ENCODE results near the gene CYP2A7.
A peak's percentile ranks its signal among the peaks of the same experiment; 100 is the strongest.
"Not testable (repeated sequence)": the region's sequence is repeated elsewhere in the genome, so short reads cannot be mapped to it uniquely, and the experiment has no call there.

Gene CYP2A7, protein sequence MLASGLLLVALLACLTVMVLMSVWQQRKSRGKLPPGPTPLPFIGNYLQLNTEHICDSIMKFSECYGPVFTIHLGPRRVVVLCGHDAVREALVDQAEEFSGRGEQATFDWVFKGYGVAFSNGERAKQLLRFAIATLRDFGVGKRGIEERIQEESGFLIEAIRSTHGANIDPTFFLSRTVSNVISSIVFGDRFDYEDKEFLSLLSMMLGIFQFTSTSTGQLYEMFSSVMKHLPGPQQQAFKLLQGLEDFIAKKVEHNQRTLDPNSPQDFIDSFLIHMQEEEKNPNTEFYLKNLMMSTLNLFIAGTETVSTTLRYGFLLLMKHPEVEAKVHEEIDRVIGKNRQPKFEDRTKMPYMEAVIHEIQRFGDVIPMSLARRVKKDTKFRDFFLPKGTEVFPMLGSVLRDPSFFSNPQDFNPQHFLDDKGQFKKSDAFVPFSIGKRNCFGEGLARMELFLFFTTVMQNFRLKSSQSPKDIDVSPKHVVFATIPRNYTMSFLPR

DNA sequence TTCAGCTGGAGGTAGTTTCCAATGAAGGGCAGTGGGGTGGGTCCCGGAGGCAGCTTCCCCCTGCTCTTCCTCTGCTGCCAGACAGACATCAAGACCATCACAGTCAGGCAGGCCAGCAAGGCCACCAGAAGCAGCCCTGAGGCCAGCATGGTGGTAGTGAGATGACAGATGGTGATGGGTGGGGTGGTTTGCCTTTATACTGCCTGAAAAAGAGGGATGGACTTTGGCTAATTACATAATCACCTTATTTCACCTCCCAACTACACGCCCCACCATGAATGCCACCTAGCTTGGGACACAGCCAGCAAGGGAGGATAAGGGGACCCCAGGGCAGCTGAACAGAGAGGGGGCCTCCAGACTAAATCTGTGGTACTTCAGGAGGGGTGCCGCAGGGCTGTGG, at the start of gene CYP2A7:
TSS of gene CYP2A7 (minus strand) at position 170 of the 400 bp plus-strand sequence. CDS start at position 149, 21 bp downstream.
- not testable (repeated sequence) for DNase-seq

DNA sequence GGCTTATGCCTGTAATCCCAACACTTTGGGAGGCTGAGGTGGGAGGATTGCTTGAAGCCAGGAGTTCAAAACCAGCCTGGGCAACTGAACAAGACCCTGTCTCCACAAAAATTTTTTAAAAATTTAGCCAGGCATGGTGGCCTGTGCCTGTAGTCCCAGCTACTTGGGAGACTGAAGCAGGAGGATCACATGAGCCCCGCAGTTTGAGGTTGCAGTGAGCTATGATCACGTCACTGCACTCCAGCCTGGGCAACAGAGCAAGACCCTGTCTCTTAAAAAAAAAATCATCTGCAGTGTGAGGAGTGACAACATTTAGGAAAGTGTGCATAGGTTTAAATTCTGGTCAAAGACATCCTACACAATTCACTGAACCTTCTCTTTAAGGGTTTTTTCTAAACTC, 48.8 kb upstream of the CYP2A7 start:
- DNase-seq, result not testable (repeated sequence)

DNA sequence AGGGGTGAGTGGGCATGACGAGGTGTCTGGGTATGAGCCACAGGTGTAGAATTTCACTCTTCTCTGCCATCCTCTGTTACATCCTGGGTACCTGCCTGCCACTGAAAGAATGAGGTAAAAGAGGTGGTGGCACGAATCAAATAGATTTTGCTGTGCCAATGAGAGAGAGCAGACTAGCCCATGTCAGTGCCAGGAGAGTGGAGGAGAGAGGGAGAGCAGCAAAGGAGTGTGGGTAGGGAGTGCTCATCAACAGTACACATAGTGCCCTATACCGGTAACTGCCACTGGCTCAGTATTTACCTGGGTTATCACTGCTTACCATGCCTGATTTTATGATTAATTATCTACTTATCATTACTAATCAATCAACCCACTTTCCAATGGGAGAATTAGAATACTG, 47.9 kb upstream of the CYP2A7 start:
- DNase-seq, result not testable (repeated sequence)

DNA sequence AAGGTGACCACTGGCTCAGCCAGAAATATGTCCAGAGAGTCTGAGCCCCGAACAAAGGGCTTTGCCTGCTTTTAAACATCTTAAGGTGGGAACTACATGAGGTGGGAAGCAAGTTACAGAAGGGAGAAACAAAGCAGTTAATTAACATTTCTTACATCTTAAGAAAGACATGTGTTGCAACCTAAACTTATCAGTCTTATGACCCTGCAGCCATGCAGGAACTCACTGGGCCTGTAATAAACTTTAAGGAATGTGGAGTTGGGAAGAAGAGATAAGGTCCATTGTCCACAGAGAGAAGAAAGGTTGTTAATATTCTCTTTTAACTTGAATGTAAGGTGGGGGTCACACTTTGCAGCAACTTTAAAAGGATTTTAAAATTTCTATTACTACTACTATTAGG, 46.8 kb upstream of the CYP2A7 start:
- DNase-seq, result no peak

DNA sequence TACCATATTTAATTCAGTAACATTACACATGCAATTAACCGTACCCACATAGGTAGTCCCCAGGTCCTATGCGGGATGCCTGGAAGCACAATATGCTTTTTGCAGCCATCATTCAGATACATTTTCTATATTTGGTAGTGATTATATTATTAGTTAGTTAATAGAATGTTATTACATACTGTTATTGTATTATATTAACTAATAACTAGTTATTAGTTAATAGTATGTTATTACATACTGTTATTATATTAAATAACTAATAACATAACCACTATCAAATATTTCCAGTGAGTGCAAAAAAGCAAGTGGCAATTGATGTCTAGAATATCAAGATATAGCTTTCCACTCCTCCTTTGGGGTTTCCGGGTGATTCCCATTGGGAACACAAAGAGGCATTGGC, 45.5 kb upstream of the CYP2A7 start:
- no peak for DNase-seq

DNA sequence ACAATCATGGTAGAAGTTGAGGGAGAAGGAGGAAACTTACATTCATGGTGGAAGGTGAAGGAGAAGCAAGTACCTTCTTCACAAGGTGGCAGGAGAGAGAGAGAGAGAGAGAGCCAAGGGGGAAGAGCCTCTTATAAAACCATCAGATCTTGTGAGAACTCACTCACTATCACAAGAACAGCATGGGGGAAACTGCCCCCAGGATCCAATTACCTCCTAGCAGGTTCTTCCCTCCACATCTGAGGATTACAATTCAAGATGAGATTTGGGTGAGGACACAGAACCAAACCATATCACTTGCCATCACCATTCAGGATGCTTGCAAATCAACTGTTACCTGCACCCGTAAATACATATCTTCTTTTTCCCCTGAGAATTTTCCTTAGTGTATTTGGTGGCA, 44.2 kb upstream of the CYP2A7 start:
- not testable (repeated sequence) for DNase-seq

DNA sequence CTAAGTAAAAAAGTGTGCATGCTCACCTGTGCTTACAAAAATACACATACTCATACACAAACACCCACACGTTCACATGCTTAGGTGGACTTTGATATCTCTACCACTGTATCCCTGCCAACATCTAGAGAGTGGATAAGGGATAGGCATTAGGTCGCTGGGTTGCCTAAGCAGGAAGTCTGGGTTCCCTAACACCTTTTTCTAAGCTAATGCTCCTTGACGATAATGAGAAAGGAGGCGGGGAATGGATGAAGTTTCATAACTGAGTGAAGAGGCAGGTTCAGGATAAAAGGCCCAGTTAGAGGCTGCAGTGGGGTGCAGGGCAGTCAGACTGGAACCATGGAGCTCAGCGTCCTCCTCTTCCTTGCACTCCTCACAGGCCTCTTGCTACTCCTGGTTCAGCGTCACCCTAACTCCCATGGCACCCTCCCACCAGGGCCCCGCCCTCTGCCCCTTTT, 41.9 kb upstream of the CYP2A7 start:
- DNase-seq, result no peak

DNA sequence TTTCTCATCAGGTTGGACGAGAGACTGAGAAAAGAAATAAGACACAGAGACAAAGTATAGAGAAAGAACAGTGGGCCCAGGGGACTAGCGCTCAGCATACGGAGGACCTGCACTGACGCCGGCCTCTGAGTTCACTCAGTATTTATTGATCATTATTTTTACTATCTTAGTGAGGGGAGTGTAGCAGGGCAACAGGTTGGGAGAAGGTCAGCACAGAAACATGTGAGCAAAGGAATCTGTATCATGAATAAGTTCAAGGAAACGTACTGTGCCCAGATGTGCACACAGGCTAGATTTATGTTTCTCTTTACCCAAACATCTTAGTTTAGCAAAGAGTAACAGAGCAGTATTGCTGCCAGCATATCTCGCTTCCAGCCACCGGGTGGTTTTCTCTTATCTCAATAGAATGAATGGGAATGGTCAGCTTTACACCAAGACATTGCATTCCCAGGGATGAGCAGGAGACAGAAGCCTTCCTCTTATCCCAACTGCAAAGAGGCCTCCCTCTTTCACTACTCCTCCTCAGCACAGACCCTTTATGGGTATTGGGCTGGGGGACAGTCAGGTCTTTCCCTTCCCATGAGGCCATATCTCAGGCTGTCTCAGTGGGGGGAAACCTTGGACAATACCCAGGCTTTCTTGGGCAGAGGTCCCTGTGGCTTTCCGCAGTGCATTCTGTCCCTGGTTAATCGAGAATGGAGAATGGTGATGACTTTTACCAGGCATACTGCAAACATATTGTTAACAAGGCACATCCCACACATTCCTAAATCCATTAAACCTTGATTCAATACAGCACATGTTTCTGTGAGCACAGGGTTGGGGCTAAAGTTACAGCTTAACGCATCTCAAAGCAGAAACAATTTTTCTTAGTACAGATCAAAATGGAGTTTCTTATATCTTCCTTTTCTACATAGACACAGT, 40.5 kb upstream of the CYP2A7 start:
- DNase-seq, result not testable (repeated sequence)

DNA sequence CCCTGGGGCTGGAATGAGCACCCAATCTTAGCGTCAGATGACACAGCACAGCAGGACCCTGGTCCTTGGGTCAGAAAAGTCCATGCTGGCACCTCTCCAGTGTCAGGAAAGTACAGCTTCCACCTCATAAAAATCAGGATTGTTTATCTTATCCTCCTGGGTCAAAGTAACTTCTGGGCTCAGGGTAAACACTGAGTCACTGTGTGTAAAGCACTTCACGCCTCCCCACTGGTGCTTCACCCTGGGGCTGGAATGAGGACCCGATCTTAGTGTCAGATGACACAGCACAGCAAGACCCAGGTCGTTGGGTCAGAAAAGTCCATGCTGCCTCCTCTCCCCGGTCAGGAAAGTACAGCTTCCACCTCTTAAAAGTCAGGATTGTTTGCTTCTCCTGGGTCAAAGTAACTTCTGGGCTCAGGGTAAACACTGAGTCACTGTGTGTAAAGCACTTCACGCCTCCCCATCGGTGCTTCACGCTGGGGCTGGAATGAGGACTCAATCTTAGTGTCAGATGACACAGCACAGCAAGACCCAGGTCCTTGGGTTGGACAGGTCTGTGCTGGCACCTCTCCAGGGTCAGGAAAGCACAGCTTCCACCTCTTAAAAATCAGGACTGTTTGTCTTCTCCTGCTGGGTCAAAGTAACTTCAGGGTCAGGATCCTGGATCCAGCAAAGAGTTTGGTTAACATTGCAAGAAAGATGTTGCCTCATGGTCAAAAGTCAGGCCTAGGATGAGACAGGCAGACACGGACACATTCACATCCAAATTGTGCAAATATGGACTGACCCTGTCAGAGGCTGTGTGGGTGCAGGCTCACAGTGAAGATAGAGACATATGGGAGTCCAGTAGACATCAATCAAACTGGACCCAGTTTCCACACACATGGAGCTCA, 39.2 kb upstream of the CYP2A7 start:
- DNase-seq, result no peak

DNA sequence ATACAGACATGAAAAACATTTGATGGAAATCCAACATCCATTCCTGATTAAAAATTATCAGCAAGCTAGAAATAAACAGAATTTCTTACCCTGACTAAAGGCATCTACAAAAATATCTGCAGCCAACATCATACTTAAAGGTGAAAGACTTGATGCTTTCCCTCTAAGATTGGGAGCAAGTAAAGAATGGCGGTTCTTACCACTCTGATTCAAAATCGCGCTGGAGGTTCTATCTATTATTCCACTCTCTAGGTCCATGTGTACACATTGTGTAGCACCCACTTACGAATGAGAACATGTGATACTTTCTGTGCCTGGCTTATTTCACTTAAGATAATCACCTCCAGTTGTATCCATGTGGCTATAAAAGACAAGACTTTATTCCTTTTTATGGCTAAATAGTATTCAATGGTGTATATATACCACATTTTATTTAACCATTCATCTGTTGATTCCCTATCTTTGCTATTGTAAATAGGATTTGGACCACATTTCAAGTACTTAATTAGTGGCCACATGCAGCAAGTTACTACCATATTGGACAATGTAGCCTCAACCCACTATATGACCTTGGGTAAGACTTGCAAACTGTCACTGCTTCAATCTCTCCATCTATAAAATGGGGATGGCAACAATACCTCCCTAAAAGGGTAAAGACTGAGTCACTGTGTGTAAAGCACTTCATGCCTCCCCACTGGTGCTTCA, 38.4 kb upstream of the CYP2A7 start:
- DNase-seq, result no peak

DNA sequence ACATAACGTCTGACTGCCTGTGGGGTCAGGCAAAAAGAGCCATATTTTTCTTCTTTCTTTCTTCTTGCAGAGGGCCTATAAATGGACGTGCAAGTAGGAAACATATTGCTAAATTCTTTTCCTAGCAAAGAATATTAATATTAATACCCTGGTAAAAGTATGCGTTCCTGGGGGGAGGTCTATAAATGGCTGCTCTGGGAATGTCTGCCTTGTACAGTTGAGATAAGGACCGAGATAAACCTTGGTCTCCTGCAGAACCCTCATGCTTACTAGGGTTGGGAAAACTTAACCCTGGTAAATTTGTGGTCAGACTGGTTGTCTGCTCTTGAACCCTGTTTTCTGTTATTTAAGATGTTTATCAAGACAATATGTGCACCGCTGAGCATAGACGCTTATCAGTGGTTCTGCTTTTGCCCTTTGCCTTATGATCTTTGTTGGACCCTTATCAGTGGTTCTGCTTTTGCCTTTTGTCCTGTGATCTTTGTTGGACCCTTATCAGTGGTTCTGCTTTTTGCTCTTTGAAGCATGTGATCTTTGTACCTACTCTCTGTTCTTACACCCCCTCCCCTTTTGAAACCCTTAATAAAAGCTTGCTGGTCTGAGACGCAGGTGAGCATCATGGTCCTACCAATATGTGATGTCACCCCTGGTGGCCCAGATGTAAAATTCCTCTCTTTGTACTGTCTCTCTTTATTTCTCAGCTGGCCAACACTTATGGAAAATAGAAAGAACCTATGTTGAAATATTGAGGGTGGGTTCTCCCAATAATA, 37.7 kb upstream of the CYP2A7 start:
- DNase-seq, result not testable (repeated sequence)

DNA sequence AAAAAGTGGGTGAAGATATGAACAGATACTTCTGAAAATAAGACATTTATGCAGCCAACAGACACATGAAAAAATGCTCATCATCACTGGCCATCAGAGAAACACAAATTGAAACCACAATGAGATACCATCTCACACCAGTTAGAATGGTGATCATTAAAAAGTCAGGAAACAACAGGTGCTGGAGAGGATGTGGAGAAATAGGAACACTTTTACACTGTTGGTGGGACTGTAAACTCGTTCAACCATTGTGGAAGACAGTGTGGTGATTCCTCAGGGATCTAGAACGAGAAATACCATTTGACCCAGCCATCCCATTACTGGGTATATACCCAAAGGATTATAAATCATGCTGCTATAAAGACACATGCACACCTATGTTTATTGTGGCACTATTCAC, 36.3 kb upstream of the CYP2A7 start:
- DNase-seq, result not testable (repeated sequence)

DNA sequence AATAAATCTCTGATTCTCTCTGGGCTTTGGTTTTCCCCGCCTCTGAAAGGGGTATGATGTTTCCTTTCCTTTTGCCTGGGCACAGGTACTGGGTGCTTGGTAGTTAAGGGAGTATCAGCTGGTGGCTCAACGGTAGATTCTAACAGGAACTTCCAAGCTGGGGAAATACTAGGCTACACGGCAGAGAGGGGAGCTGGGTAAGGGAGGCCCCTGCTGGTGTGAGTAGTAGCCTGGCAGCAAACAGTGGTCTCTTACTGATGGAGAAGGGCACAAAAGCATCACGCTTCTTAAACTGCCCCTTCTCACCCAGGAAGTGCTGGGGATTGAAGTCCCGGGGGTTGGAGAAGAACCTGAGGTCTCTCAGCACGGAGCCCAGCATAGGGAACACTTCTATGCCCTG, 26.9 kb upstream of the CYP2A7 start:
- no peak for DNase-seq

DNA sequence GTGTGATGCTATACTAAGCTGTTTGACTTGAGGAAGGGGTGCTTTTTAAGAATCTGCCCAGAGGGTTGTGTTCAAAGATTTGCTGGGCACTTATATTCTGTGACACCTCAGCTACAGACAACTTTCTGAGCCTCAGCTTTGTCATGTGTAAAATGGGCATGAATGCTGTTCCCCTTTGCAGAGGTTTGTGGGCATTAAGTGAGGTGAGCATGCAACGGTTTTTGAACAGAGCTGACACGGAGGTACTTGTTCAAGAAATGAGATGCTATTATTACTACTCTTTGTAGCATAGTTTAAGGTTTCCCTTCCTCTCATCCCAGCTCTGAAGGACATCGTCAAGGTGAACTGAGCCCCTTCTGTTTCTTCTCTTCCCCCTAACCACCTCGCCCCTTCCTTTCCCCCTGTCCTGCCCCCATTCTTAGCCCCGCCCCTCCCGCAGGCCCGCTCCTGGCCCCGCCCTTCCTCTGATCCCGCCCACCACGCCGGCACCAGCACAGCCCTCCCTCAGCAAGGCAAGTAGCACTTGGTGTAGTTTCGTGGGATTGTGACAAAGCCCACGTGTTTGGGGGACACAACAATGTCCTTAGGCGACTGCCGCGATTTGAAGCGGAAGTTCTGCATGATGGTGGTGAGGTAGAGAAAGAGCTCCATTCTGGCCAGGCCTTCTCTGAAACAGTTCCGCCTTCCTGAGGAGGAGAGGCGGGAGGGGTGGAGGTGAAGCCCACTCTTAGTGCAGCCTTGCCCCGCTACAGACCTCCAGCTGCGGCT, 26.1 kb upstream of the CYP2A7 start:
- peak; percentile 51 for DNase-seq

DNA sequence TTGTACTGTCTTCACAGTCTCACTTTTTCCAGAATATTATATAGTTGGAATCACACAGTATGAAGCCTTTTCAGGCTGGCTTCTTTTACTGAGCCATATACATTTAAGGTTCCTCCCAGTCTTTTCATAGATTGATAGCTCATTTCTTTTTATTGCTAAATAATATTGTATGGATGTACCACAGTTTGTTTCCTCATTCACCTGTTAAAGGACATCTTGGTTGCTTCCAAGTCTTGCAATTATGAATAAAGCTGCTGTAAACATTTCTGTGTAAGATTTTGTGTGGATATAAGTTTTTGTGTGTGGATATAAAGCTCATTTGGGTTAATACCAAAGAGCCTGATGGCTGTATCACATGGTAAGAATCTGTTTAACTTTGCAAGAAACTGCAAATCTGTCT, 24.5 kb upstream of the CYP2A7 start:
- no peak for DNase-seq

DNA sequence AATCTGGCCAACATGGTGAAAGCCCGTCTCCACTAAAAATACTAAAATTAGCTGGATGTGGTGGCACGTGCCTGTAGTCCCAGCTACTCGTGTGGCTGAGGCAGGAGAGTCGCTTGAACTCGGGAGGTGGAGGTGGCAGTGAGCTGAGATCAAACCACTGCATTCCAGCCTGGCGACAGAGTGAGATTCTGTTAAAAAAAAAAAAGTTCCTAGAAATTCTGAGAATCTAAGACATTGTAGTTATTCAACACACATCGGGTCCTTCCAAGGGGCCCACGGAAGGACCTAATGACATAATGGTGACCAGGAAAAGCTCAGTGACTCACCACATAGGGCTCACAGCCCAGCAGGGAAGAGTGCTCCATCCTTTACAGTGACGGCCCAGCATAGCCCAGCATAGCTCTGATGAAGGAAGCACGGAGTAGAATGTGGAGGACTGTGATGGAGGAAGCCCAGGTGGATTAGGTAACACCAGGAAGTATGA, 22.7 kb upstream of the CYP2A7 start:
- not testable (repeated sequence) for DNase-seq

DNA sequence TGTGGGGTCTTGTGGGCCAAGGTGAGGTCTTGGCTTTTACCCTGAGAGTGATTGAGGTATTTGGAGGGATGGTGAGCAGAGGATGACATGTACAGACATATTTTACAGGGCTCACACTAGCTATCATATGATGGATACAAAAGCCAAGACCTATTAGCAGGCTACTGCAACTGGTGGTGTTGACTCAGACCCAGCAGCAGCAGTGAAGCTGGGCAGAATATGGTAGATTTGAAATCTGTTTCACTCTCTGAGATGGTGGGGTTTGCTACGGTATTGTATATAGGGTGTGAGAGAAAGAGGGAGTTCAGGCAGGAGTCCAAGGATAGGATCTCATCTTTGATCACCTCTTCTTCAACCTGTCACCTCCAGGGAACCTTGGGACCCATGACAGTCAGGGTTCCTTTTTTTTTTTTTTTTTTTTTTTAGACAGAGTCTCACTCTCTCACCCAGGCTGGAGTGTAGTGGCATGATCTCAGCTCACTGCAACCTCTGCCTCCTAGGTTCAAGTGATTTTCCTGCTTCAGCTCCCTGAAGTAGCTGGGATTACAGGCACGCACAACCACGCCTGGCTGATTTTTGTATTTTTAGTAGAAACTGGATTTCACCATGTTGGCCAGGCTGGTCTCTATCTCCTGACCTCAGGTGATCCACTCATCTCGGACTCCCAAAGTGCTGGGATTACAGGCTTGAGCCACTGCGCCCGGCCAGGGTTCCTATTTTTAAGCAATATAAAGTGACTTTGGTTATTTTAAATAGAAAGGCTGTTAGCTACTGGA, 20.1 kb upstream of the CYP2A7 start:
- not testable (repeated sequence) for DNase-seq

DNA sequence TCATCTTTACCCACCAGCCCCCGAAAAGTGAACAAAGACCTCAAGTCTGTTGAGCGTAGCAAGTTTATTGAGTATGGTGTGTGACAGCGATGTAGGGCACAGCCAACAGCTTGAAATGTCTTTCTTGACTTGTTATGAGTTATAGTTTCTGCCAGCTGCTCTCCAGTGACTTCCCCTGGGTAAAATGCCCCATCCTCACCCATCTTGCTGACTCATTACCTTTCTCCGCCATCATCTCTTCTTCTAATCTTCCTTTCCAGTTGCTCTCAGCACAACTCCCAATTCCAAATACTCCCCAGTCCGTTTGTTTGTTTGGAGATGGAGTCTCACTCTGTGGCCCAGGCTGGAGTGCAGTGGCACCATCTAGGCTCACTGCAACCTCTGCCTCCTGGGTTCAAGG, 18.5 kb upstream of the CYP2A7 start:
- DNase-seq, result not testable (repeated sequence)

DNA sequence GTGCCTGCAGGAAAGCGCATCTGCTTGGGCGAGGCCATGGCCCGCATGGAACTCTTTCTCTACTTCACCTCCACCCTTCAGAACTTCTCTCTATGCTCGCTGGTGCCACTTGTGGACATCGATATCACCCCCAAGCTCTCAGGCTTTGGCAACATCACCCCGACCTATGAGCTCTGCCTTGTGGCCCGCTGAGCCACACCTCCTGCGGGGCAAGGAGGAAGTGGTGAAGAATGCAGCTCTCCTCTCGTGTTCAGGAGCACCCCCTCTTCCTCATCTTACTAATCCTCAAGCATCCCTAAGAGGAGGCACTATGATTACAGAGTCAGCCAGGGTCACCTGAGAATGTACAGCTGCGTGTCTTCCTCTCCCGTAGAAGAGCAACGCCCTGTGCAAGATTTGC, 17.9 kb upstream of the CYP2A7 start:
- DNase-seq, result not testable (repeated sequence)
